Liver (tissue), 9 donors: ENCODE measurements around the gene EVA1B. TPM values are rescaled to one million over a fixed set of nuclear protein-coding genes. Genes with fewer than 3 reads are reported as not detected.
A peak's percentile ranks its signal among the peaks of the same experiment; 100 is the strongest.

ENCODE experiments used
- DNase-seq: peaks from one replicate; pipeline ENCODE4 v3.0.0-alpha.2; 2017; ENCODE audit warnings: low spot score
- H3K27ac ChIP-seq, 2 donors: one replicate each; pipeline ENCODE4 v1.7.0; 2013; ENCODE audit warnings: inconsistent platforms in 2 of 2, low read length in 2 of 2, control low read depth in 1 of 2, low read depth in 1 of 2, mild to moderate bottlenecking in 1 of 2
- H3K27me3 ChIP-seq, 4 donors: one replicate each; pipeline versions ENCODE4 v1.6.1 to v1.7.0; 2013; ENCODE audit warnings: low read length in 3 of 4, inconsistent platforms in 1 of 4, mild to moderate bottlenecking in 1 of 4, moderate library complexity in 1 of 4; ENCODE audit not compliant: control insufficient read depth in 4 of 4, insufficient read depth in 4 of 4
- H3K36me3 ChIP-seq, 4 donors: one replicate each; pipeline versions ENCODE4 v1.6.1 to v1.7.0; 2013; ENCODE audit warnings: low read length in 3 of 4, mild to moderate bottlenecking in 3 of 4, low read depth in 1 of 4, moderate library complexity in 1 of 4; ENCODE audit not compliant: control insufficient read depth in 4 of 4, insufficient read depth in 3 of 4
- H3K4me1 ChIP-seq, 4 donors: one replicate each; pipeline versions ENCODE4 v1.6.1 to v1.7.0; 2013; ENCODE audit warnings: low read length in 3 of 4, mild to moderate bottlenecking in 3 of 4, moderate library complexity in 1 of 4; ENCODE audit not compliant: control insufficient read depth in 4 of 4, insufficient read depth in 4 of 4
- H3K4me3 ChIP-seq, 3 donors: one replicate each; pipeline versions ENCODE4 v1.6.1 to v1.7.0; 2013; ENCODE audit warnings: low read length in 3 of 3, control low read depth in 1 of 3, low read depth in 1 of 3, mild to moderate bottlenecking in 1 of 3
- H3K9ac ChIP-seq, 2 donors: one replicate each; pipeline ENCODE4 v1.7.0; 2013; ENCODE audit warnings: low read length in 2 of 2, mild to moderate bottlenecking in 2 of 2, moderate library complexity in 2 of 2, control low read depth in 1 of 2, low read depth in 1 of 2
- H3K9me3 ChIP-seq, 4 donors: one replicate each; pipeline versions ENCODE4 v1.6.1 to v1.7.0; 2013; ENCODE audit warnings: low read length in 3 of 4; ENCODE audit not compliant: control insufficient read depth in 4 of 4
- ATF3 ChIP-seq: IDR thresholded peaks from 2 replicates; pipeline ENCODE4 v1.6.1; 2016; ENCODE audit warnings: antibody characterized with exemption
- CTCF ChIP-seq: fragments of 150-350 bp; IDR thresholded peaks from 2 replicates; pipeline ENCODE4 v1.5.1; 2017; ENCODE audit warnings: improper control_type of control experiment, low read depth, low read length; ENCODE audit not compliant: missing input control
- EGR1 ChIP-seq, 2 donors: IDR thresholded peaks; 2 replicates each; pipeline ENCODE4 v1.6.1; 2016 to 2018; ENCODE audit warnings: antibody characterized with exemption in 2 of 2, low read depth in 2 of 2
- FOXA1 ChIP-seq: IDR thresholded peaks from 2 replicates; pipeline ENCODE4 v1.6.1; 2016; ENCODE audit warnings: antibody characterized with exemption
- FOXA2 ChIP-seq: IDR thresholded peaks from 2 replicates; pipeline ENCODE4 v1.6.1; 2016; ENCODE audit warnings: antibody characterized with exemption
- GABPA ChIP-seq, 2 donors: IDR thresholded peaks in 1 of 2; conservative IDR thresholded peaks in 1 of 2; 2 replicates each; pipeline ENCODE4 v1.6.1; 2016; ENCODE audit warnings: antibody characterized with exemption in 2 of 2, mild to moderate bottlenecking in 1 of 2, moderate library complexity in 1 of 2
- HNF4G ChIP-seq: IDR thresholded peaks from 2 replicates; pipeline ENCODE4 v1.6.1; 2016; ENCODE audit warnings: antibody characterized with exemption
- MAX ChIP-seq: IDR thresholded peaks from 2 replicates; pipeline ENCODE4 v1.6.1; 2016; ENCODE audit warnings: antibody characterized with exemption
- SP1 ChIP-seq: IDR thresholded peaks from 2 replicates; pipeline ENCODE4 v1.6.1; 2018; ENCODE audit warnings: antibody characterized with exemption, mild to moderate bottlenecking
- YY1 ChIP-seq: IDR thresholded peaks from 2 replicates; pipeline ENCODE4 v1.6.1; 2016; ENCODE audit warnings: antibody characterized with exemption, mild to moderate bottlenecking
- WGBS: extraction: QIAGEN DNeasy Blood & Tissue Kit; methylation state at CpG from one replicate; pipeline ENCODE4 v1.1.7; 2013; 5-methylcytosine and 5-hydroxymethylcytosine counted together
- polyA plus RNA-seq, 2 donors: library from polyadenylated mRNA; stranded (reverse) in 1 of 2; unstranded in 1 of 2; fragments of 200-250 nt in 1 of 2; fragments of >200 nt in 1 of 2; fragmentation: Nextera tagmentation in 1 of 2; extraction: Ambion mirVana in 1 of 2; gene quantifications; one replicate each; pipeline versions ENCODE4 v1.2.1 to v1.2.3, GENCODE V29; 2013 to 2015
- total RNA-seq, 2 donors: library from RNA; depleted of rRNA; stranded (reverse); fragments of >200 nt; gene quantifications; one replicate each; pipeline ENCODE4 v1.2.3, GENCODE V29; 2014
- TF ChIP-seq, protein P1 (sequence below): IDR thresholded peaks from 2 replicates; pipeline ENCODE4 v1.6.1; 2016; ENCODE audit warnings: antibody characterized with exemption
- donor health status: healthy.
- donor health status: healthy.
- donor health status: healthy.
- donor health status: healthy.
- donor health status: healthy.

The EVA1B gene
- total and polyA plus RNA-seq, 4 donors, result 3.3 to 22.7 (median 8.4) TPM

DNA sequence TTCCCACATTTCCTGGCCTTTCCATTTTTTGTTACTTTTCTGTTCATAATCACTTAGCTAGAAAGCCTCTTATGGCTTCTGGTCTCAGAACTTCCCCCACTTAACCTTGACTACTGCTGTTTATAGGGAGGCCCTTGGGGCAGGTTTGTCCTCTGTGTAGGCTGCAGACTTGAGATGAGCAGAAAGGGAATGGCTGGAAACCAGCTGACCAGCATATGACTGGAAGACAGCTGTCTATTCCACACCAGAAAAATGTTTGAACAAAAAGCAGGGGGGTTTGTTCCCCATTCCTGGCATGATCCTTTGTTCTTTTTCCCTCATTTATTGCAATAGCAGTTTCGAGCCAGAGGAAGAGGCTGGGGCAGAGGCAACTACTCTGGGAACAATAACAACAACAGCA lies 22.2 kb downstream of the EVA1B start (continued):
- TF ChIP-seq CTCF (no peak), SP1 (no peak), ATF3 (no peak), MAX (no peak), YY1 (no peak), HNF4G (no peak)

- TF ChIP-seq SP1 (no peak), GABPA (IDR thresholded peaks at IDR 0.05 in 1 of 2, conservative IDR thresholded peaks at IDR 0.05 in 1 of 2) (no peak), FOXA1 (no peak), CTCF (no peak), FOXA2 (no peak)
- TF ChIP-seq, protein P1, sequence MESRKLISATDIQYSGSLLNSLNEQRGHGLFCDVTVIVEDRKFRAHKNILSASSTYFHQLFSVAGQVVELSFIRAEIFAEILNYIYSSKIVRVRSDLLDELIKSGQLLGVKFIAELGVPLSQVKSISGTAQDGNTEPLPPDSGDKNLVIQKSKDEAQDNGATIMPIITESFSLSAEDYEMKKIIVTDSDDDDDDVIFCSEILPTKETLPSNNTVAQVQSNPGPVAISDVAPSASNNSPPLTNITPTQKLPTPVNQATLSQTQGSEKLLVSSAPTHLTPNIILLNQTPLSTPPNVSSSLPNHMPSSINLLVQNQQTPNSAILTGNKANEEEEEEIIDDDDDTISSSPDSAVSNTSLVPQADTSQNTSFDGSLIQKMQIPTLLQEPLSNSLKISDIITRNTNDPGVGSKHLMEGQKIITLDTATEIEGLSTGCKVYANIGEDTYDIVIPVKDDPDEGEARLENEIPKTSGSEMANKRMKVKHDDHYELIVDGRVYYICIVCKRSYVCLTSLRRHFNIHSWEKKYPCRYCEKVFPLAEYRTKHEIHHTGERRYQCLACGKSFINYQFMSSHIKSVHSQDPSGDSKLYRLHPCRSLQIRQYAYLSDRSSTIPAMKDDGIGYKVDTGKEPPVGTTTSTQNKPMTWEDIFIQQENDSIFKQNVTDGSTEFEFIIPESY, result no peak
- Histone ChIP-seq H3K27ac (peak overlapping the region; percentile 61 to 75), H3K9me3 (no peaks in the 10 kb centered on the region), H3K36me3 (peaks cover 18 to 69% (median 55%) of the 10 kb centered on the region in 4 donors), H3K27me3 (no peaks in the 10 kb centered on the region), H3K4me1 (peaks cover 0 to 2% (median under 1%) of the 10 kb centered on the region in 4 donors), H3K4me3 (no peak overlapping the region), H3K9ac (no peak overlapping the region)
- 90% methylated on average over 1 of the region's 1 CpG for WGBS
- DNase-seq, result no peak
These were observed 22.9 kb downstream of the EVA1B start for GRCh38 chr1:36300526-36300925.

GRCh38 chr1:36298640-36299039 lies 24.8 kb downstream of the EVA1B start:
- WGBS, result 93% methylated on average over 5 of the region's 5 CpGs
- peaks cover 15 to 77% (median 61%) of the 10 kb centered on the region in 4 donors for H3K36me3 ChIP-seq
- no peaks in the 10 kb centered on the region for H3K27me3 ChIP-seq
- no peaks in the 10 kb centered on the region for H3K4me1 ChIP-seq
- H3K9me3 ChIP-seq, result no peaks in the 10 kb centered on the region
- no peak overlapping the region for H3K9ac ChIP-seq
- no peak overlapping the region for H3K4me3 ChIP-seq
- TF ChIP-seq EGR1 (IDR thresholded peaks at IDR 0.05; ENCODE audit: low read depth in 2 of 2) (no peak), FOXA1 (no peak)
- H3K27ac ChIP-seq, result no peak overlapping the region
- no peak for DNase-seq
